Type B pancreatic cell (in vitro differentiated cells): ENCODE data around the gene RAP2A. TPM values are rescaled to one million over a fixed set of nuclear protein-coding genes. Genes with fewer than 3 reads are reported as not detected.

Experiments
- DNase-seq: peaks from one replicate; pipeline ENCODE4 v3.0.0; 2021; ENCODE audit warnings: mixed read lengths; ENCODE audit not compliant: unreplicated experiment; ENCODE audit errors: extremely low spot score
- H3K27ac Mint-ChIP-seq: 2 replicates; pipeline ENCODE4 v1.8.0; 2021; ENCODE audit warnings: mild to moderate bottlenecking, mixed read lengths
- H3K27me3 Mint-ChIP-seq: 2 replicates; pipeline ENCODE4 v1.8.0; 2021; ENCODE audit warnings: mixed read lengths
- H3K36me3 Mint-ChIP-seq: 2 replicates; pipeline ENCODE4 v1.8.0; 2021; ENCODE audit warnings: mixed read lengths
- H3K4me1 Mint-ChIP-seq: one replicate; pipeline ENCODE4 v1.8.0; 2021; ENCODE audit warnings: mixed read lengths; ENCODE audit not compliant: unreplicated experiment
- H3K4me3 Mint-ChIP-seq: 2 replicates; pipeline ENCODE4 v1.8.0; 2021; ENCODE audit warnings: mild to moderate bottlenecking, mixed read lengths
- H3K9me3 Mint-ChIP-seq: 2 replicates; pipeline ENCODE4 v1.8.0; 2021; ENCODE audit warnings: mixed read lengths
- total RNA-seq: library from RNA; stranded (reverse); gene quantifications from 2 replicates; pipeline ENCODE4 v1.2.1, GENCODE V29; 2021; ENCODE audit warnings: low replicate concordance
- TF ChIP-seq, protein P1 (sequence below): fragments of 200-600 bp; sonication (generic); conservative IDR thresholded peaks from 2 replicates; pipeline ENCODE4 v1.5.0; 2021; ENCODE audit warnings: antibody characterized with exemption, mild to moderate bottlenecking

RAP2A gene
- total RNA-seq, 1 donor from 2014 or later: 37.5 TPM

DNA sequence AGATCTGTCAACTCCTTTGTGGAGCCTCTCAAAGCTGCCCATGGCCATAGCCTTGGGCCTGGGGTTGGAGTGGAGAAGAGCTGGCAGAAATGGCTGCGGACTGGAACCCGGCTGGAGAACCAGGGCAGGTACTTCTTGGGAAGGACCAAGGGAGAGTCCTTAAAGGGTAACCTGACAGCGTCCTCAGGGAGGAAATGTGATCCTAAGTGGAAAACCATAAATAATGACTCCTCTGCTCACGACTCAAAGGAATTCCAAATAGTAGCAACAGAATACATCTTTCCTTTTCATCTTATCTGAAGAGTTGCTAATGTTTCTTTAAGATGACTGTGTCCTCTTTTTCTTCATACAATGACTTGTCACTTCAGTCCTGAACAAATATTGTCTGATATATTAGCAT lies 41.0 kb downstream of the RAP2A start:
- Mint-ChIP-seq H3K9me3 (peaks cover 4% of the 10 kb centered on the region), H3K36me3 (no peaks in the 10 kb centered on the region), H3K27me3 (no peaks in the 10 kb centered on the region), H3K4me3 (no peak overlapping the region), H3K4me1 (no peaks in the 10 kb centered on the region), H3K27ac (no peak overlapping the region)
- TF ChIP-seq, protein P1, sequence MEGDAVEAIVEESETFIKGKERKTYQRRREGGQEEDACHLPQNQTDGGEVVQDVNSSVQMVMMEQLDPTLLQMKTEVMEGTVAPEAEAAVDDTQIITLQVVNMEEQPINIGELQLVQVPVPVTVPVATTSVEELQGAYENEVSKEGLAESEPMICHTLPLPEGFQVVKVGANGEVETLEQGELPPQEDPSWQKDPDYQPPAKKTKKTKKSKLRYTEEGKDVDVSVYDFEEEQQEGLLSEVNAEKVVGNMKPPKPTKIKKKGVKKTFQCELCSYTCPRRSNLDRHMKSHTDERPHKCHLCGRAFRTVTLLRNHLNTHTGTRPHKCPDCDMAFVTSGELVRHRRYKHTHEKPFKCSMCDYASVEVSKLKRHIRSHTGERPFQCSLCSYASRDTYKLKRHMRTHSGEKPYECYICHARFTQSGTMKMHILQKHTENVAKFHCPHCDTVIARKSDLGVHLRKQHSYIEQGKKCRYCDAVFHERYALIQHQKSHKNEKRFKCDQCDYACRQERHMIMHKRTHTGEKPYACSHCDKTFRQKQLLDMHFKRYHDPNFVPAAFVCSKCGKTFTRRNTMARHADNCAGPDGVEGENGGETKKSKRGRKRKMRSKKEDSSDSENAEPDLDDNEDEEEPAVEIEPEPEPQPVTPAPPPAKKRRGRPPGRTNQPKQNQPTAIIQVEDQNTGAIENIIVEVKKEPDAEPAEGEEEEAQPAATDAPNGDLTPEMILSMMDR: no peak
- no peak for DNase-seq

DNA sequence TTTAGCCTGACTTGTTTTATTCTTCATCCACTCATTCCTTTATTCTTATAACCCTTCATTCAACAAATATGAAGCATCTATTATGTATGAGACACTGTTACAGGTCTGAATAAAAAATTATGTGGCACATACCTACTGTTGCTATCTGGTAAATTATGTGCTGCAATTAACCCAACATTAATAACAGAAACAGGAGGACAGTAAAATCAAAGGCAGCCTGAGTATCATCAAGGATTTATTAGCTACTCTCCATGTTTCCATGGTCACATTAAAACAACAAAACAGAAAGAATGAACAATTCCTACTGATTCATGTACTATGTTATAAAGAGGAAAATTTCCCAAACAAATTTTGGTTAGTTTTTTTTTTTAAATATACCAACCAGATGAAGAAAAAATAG lies 43.9 kb downstream of the RAP2A start:
- H3K4me1 Mint-ChIP-seq: no peaks in the 10 kb centered on the region
- no peak overlapping the region for H3K4me3 Mint-ChIP-seq
- H3K27ac Mint-ChIP-seq: no peak overlapping the region
- DNase-seq: no peak
- H3K36me3 Mint-ChIP-seq: no peaks in the 10 kb centered on the region
- H3K9me3 Mint-ChIP-seq: no peaks in the 10 kb centered on the region
- H3K27me3 Mint-ChIP-seq: no peaks in the 10 kb centered on the region
- TF ChIP-seq, protein P1: no peak

GRCh38 chr13:97478247-97478646 lies 44.3 kb downstream of the RAP2A start:
- DNase-seq: no peak
- Mint-ChIP-seq H3K4me3 (no peak overlapping the region), H3K27me3 (no peaks in the 10 kb centered on the region), H3K9me3 (no peaks in the 10 kb centered on the region), H3K4me1 (no peaks in the 10 kb centered on the region), H3K27ac (no peak overlapping the region), H3K36me3 (no peaks in the 10 kb centered on the region)
- TF ChIP-seq, protein P1: no peak

DNA sequence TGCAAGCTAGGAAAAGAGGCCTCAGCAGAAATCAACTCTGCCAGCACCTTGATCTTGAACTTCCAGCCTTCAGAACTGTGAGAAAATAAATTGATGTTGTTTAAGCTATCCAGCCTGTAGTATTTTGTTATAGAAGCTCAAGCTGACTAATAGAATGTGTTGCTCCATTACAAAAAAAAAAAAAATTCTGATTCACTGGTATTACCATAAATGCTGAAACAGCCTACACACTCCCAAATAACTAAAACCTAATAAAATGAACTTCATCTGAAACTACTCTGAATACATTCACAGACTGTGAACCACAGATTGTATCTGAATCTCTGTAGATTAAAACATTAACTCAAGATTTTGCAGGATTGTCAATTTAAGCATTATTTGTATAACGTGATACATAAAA lies 49.5 kb downstream of the RAP2A start:
- H3K9me3 Mint-ChIP-seq: no peaks in the 10 kb centered on the region
- TF ChIP-seq, protein P1: no peak
- no peaks in the 10 kb centered on the region for H3K27me3 Mint-ChIP-seq
- no peak overlapping the region for H3K27ac Mint-ChIP-seq
- no peaks in the 10 kb centered on the region for H3K4me1 Mint-ChIP-seq
- no peak for DNase-seq
- no peaks in the 10 kb centered on the region for H3K36me3 Mint-ChIP-seq
- H3K4me3 Mint-ChIP-seq: no peak overlapping the region

DNA sequence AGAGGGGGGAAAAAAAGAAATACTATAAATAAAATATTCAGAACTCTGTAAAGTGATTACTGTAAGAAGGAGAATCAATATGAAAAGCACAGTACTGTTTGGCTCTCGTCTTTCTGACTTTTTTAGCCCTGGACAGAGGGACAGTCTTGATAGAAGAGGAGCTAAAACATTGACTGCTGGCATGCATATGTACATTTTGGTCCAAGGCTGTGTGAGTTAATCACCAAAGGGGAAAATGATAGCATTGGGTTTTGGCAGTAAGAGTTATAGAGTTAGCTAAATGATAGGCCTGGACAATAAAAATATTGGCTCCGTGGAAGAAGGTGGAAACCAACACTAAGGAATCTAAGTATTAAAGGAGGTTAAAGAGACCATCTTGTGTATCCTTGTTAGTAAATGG lies 50.3 kb downstream of the RAP2A start:
- H3K4me3 Mint-ChIP-seq: no peak overlapping the region
- H3K9me3 Mint-ChIP-seq: no peaks in the 10 kb centered on the region
- H3K4me1 Mint-ChIP-seq: no peaks in the 10 kb centered on the region
- no peaks in the 10 kb centered on the region for H3K36me3 Mint-ChIP-seq
- TF ChIP-seq, protein P1: no peak
- no peak overlapping the region for H3K27ac Mint-ChIP-seq
- H3K27me3 Mint-ChIP-seq: no peaks in the 10 kb centered on the region
- DNase-seq: no peak

GRCh38 chr13:97485320-97485719 lies 51.4 kb downstream of the RAP2A start:
- H3K27ac Mint-ChIP-seq: no peak overlapping the region
- H3K4me1 Mint-ChIP-seq: no peaks in the 10 kb centered on the region
- H3K36me3 Mint-ChIP-seq: no peaks in the 10 kb centered on the region
- no peak overlapping the region for H3K4me3 Mint-ChIP-seq
- TF ChIP-seq, protein P1: no peak
- no peak for DNase-seq
- H3K27me3 Mint-ChIP-seq: no peaks in the 10 kb centered on the region
- no peaks in the 10 kb centered on the region for H3K9me3 Mint-ChIP-seq
